Measurements from ENCODE around the gene MINDY4.

MINDY4 gene

GRCh38 chr7:30776971-30777370 is 5.8 kb downstream of the MINDY4 start:
- DNase-seq: no peak

- no peak for DNase-seq
Observed at GRCh38 chr7:30778255-30779025, 7.2 kb downstream of the MINDY4 start.

GRCh38 chr7:30779574-30779973 is 8.4 kb downstream of the MINDY4 start:
- no peak for DNase-seq

- no peak for DNase-seq
Observed at GRCh38 chr7:30780941-30781340, 9.7 kb downstream of the MINDY4 start.

- DNase-seq: no peak
Observed at GRCh38 chr7:30782690-30783089, 11.5 kb downstream of the MINDY4 start.

GRCh38 chr7:30785786-30786185 is 14.6 kb downstream of the MINDY4 start:
- DNase-seq: no peak

GRCh38 chr7:30787486-30787885 is 16.3 kb downstream of the MINDY4 start:
- no peak for DNase-seq

- DNase-seq: no peak
Observed at GRCh38 chr7:30788640-30789333, 17.6 kb downstream of the MINDY4 start.

- no peak for DNase-seq
Observed at GRCh38 chr7:30789334-30789711, 18.1 kb downstream of the MINDY4 start.

- no peak for DNase-seq
Observed at GRCh38 chr7:30790356-30790755, 19.1 kb downstream of the MINDY4 start.

- DNase-seq: no peak
Observed at GRCh38 chr7:30791114-30791513, 19.9 kb downstream of the MINDY4 start.

GRCh38 chr7:30795161-30795948 is 24.1 kb downstream of the MINDY4 start:
- no peak for DNase-seq

- no peak for DNase-seq
Observed at GRCh38 chr7:30796105-30796869, 25.1 kb downstream of the MINDY4 start.

- DNase-seq: no peak
Observed at GRCh38 chr7:30797176-30798040, 26.2 kb downstream of the MINDY4 start.

- DNase-seq: no peak
Observed at GRCh38 chr7:30799206-30799975, 28.2 kb downstream of the MINDY4 start.

GRCh38 chr7:30799976-30800661 is 28.9 kb downstream of the MINDY4 start:
- no peak for DNase-seq

- DNase-seq: peak; percentile 47 to 79 (median 55)
Observed at GRCh38 chr7:30800785-30801252, 29.6 kb downstream of the MINDY4 start.

GRCh38 chr7:30802812-30803211 is 31.6 kb downstream of the MINDY4 start:
- DNase-seq: no peak

GRCh38 chr7:30804078-30804661 is 33.0 kb downstream of the MINDY4 start:
- no peak for DNase-seq

Data from NCI-H1417 (cell line).